DMS 273 (cell line): ENCODE measurements around the gene MRPL57.
A peak's percentile ranks its signal among the peaks of the same experiment; 100 is the strongest.
"Not testable (repeated sequence)": the region's sequence is repeated elsewhere in the genome, so short reads cannot be mapped to it uniquely, and the experiment has no call there.

ENCODE experiments used
- DNase-seq: peaks from one replicate; lab custom pipeline; 2025; ENCODE audit not compliant: unreplicated experiment; lab: John Stamatoyannopoulos, UW

MRPL57 gene

GRCh38 chr13:21176215-21176981 is at the start of gene MRPL57, which contains the start of gene SKA3:
MRPL57 (plus strand) TSS chr13:21176658; CDS start chr13:21176917, 259 bp downstream.
SKA3 (minus strand) TSS chr13:21176552; CDS start chr13:21176477, 75 bp downstream.
- DNase-seq = peak; percentile 96

DNA sequence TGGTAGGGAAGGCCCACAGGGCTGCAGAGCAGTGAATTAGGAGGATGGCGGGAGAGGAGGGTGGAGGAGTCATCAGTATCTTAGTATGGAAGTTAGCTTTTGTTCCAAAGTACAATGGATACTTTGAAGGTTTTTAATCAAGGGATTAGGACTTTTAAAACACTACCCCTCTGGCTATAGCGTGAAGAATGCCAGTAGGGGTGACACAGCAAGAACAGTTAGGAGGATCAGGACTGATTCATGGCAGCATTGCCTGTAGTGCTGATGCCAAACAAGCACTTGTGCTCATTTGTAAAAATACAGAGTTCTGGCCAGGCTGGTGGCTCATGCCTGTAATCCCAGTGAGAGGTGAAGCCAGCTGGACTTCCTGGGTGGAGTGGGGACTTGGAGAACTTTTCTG is 46.3 kb upstream of the MRPL57 start:
- no peak for DNase-seq

GRCh38 chr13:21133077-21133476 is 43.4 kb upstream of the MRPL57 start:
- DNase-seq = no peak

- no peak for DNase-seq
Measured at GRCh38 chr13:21134475-21134874, 42.0 kb upstream of the MRPL57 start.

- not testable (repeated sequence) for DNase-seq
Measured at GRCh38 chr13:21135833-21136232, 40.6 kb upstream of the MRPL57 start.

GRCh38 chr13:21137696-21138095 is 38.8 kb upstream of the MRPL57 start:
- no peak for DNase-seq

DNA sequence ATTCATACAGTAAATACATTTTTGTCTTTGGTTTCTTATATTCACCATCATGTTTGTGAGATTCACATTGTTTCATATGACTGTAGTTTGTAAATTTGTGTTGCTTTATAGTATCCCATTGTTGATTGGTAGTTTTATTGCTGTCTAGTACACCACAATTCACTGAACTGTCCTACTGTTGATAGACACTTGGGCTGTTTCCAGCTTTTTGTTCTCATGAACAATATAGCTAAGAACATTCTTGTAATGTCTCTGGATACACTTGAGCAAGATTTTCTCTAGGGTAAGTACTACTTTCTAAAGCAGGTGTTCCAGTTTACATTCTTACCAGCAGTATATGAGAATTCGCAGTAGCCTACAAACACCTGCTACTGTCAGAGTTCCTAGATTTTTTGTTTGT is 37.9 kb upstream of the MRPL57 start:
- no peak for DNase-seq

- DNase-seq = no peak
Measured at GRCh38 chr13:21139374-21139773, 37.1 kb upstream of the MRPL57 start.

- no peak for DNase-seq
Measured at GRCh38 chr13:21142766-21143165, 33.7 kb upstream of the MRPL57 start.

DNA sequence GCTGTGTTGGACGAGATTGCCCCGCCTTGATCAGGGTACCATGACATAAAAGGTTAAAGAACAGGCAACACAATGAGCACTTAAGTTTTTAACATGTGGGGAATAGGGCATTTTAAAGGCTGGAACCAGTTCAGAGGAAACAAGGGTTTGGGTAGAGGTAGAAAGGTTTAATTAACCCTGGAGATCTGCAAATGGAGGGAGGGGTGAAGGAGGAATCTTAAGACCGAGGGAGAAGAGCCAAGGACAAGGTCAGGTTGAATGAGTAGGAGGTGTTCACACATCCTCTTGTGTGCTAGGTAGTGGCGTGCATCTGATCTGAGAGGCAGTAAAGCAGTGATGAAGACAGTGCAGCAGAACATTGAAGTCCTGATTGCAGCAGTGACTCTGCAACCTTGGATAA is 28.6 kb upstream of the MRPL57 start:
- DNase-seq = peak; percentile 1

GRCh38 chr13:21148557-21149258 is 27.8 kb upstream of the MRPL57 start:
- no peak for DNase-seq

DNA sequence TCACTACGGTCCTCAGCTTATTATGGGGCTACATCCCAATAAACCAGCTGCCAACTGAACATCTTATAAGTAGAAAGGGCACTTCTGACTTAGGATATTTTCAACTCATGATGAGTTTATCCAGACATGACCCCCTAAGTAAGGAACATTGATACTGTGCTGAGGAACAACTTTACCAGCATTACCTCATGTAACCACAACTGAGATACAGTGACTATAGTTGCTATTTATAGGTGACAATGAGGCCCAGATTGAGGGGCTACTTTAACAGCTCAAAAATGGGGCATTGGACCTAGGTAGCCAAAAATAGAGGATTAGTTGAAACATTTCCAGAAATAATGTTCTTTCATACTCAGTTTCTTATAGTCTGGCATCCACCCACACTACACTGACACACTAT is 26.9 kb upstream of the MRPL57 start:
- no peak for DNase-seq

GRCh38 chr13:21150013-21150412 is 26.4 kb upstream of the MRPL57 start:
- DNase-seq = no peak

- DNase-seq = no peak
Measured at GRCh38 chr13:21152251-21152899, 24.1 kb upstream of the MRPL57 start.

DNA sequence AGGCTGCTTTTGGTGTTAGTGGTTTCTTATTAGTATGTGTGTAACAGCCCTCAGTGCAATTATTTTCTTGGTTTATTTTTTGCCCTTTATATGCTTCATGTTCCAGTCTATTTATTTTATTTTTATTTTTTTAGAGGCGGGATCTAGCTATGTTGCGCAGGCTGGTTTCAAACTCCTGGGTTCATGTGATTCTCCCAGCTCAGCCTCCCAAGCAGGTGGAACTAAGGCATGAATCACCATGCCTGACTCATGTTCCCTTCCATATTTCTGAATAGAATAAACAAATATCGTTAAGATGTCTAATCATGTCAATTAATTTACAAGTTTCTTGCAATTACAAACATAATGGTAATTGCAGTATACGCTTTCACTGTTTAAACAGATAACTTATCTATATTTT is 11.8 kb upstream of the MRPL57 start:
- no peak for DNase-seq

GRCh38 chr13:21165606-21166005 is 10.9 kb upstream of the MRPL57 start:
- DNase-seq = not testable (repeated sequence)

- DNase-seq = no peak
Measured at GRCh38 chr13:21171420-21171819, 5.0 kb upstream of the MRPL57 start.

DNA sequence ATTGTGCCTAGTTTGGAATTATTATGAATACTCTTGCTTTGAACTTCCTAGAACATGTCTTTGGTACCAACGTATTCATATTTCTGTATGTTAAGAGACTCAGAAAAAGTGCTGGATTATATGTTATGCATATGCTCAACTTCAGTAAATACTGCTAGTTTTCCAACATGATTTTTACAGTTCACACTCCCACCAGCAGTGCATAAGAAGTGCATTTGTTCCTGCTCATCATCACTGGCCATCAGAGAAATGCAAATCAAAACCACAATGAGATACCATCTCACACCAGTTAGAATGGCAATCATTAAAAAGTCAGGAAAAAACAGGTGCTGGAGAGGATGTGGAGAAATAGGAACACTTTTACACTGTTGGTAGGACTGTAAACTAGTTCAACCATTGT is 2.7 kb upstream of the MRPL57 start:
- DNase-seq = not testable (repeated sequence)

DNA sequence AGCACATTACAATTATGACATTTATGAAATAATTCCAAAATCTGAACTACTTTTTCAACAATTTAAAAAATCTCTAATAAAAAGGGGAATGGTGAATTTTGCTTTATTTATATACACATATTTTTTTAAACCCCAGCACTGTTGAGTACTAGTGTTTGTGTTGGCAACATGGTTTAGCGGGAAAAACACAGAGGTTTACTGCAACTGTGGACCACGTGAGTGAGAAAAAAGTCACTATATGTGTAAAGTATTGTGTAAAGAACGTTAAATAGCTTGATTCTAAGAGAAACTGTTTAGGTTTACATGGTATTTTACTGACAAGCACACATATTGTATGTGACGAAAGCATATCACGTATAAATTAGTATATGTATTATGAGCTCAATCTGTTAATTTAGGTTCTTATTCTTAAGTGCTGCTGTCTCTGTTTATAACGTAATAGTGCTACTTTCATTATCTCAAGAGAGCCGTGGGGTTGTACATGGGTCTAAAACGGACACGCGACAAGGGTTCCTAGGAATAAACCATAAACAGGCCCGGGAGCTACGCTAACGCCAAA is 723 bp upstream of the MRPL57 start:
- DNase-seq = peak; percentile 47

GRCh38 chr13:21176982-21177284 is 475 bp downstream of the MRPL57 start:
- DNase-seq = no peak

DNA sequence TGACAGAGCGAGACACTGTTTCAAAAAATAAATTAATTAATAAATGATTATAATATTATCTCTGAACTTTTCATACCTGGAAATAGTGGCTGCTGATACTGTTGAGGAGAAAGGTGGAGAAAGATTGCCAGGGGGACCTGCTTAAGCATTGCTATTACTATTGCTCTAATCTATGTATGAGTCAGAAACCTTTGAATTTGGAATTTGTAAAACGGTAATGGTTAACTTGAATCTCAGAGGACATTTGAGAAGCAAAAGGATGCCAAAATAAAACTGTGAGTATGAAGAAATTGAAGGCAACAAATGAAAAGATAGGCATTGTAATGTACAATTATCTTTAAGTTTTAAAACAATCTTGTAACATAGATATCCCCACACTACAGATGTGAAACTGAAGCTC is 5.2 kb downstream of the MRPL57 start:
- DNase-seq = no peak

DNA sequence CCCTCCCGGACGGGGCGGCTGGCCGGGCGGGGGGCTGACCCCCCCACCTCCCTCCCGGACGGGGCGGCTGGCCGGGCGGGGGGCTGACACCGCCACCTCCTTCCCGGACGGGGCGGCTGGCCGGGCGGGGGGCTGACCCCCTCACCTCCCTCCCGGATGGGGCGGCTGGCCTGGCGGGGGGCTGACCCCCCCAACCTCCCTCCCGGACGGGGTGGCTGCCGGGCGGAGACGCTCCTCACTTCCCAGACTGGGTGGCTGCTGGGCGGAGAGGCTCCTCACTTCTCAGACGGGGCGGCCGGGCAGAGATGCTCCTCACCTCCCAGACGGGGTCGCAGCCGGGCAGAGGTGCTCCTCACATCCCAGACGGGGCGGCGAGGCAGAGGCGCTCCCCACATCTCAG is 10.0 kb downstream of the MRPL57 start:
- not testable (repeated sequence) for DNase-seq
